ENCODE results near the gene CTPS2. TPM values are rescaled to one million over a fixed set of nuclear protein-coding genes. Genes with fewer than 3 reads are reported as not detected.
A peak's percentile ranks its signal among the peaks of the same experiment; 100 is the strongest.
"Not testable (repeated sequence)": the region's sequence is repeated elsewhere in the genome, so short reads cannot be mapped to it uniquely, and the experiment has no call there.

CTPS2 gene
- total RNA-seq, 2 donors from 2014 or later: 17.7 to 18.9 TPM

DNA sequence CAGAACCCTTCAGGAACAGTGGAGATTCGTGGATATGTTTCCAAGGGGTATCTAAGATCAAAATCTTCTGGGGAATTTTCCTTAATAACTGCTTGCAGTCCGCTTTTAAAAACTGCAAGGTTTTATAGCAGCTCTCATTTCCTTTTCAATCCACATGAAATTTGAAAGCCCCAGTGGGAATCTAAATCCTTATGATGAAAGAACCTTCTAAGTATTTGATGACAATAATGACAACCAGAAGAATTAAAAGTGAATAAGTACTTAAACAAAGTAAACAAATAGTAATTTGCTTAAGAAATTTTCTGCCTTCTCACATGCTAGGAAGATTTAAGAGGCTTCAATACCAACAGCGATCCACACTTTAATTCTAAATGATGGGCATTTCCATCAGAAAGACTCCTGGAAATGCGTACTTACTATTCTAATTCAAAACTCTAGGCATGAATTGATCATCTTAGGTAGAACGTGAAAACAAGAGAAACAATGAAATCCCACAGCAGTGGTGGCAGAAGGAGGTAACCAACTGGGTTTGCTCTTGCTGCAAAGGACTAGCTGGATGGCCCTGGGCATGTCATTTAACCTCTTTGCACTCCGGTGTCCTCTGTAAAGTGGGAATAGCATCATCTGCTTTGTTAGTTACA is 100.1 kb downstream of the CTPS2 start:
- Histone ChIP-seq H3K27me3 (no peaks in the 10 kb centered on the region), H3K9ac (ENCODE audit: low read depth in 2 of 2, low read length in 2 of 2) (no peak overlapping the region), H3K27ac (no peak overlapping the region), H3K36me3 (no peaks in the 10 kb centered on the region), H3K4me3 (no peak overlapping the region), H3K4me1 (no peaks in the 10 kb centered on the region), H3K9me3 (no peaks in the 10 kb centered on the region)
- DNase-seq: no peak
- intact Hi-C loops (cut with DNase I): no loop called here
- TF ChIP-seq, protein P1, sequence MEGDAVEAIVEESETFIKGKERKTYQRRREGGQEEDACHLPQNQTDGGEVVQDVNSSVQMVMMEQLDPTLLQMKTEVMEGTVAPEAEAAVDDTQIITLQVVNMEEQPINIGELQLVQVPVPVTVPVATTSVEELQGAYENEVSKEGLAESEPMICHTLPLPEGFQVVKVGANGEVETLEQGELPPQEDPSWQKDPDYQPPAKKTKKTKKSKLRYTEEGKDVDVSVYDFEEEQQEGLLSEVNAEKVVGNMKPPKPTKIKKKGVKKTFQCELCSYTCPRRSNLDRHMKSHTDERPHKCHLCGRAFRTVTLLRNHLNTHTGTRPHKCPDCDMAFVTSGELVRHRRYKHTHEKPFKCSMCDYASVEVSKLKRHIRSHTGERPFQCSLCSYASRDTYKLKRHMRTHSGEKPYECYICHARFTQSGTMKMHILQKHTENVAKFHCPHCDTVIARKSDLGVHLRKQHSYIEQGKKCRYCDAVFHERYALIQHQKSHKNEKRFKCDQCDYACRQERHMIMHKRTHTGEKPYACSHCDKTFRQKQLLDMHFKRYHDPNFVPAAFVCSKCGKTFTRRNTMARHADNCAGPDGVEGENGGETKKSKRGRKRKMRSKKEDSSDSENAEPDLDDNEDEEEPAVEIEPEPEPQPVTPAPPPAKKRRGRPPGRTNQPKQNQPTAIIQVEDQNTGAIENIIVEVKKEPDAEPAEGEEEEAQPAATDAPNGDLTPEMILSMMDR (IDR thresholded peaks at IDR 0.05): no peak

DNA sequence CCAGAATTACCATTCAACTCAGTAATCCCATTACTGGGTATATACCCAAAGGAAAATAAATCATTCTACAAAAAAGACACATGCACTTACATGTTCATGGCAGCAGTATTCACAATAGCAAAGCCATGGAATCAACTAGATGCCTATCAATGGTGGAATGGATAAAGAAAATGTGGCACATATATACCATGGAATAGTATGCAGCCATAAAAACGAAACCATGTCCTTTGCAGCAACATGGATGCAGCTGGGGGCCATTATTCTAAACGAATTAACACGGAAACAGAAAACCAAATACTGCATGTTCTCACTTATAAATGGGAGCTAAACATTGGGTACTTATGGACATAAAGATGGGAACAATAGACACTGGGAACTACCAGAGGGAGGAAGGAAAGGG is 101.8 kb downstream of the CTPS2 start:
- H3K27ac ChIP-seq; H3K4me3 ChIP-seq; DNase-seq; H3K36me3 ChIP-seq; H3K4me1 ChIP-seq; H3K27me3 ChIP-seq; intact Hi-C loops (cut with DNase I); H3K9ac ChIP-seq (ENCODE audit: low read depth in 2 of 2, low read length in 2 of 2); H3K9me3 ChIP-seq: not testable (repeated sequence)

DNA sequence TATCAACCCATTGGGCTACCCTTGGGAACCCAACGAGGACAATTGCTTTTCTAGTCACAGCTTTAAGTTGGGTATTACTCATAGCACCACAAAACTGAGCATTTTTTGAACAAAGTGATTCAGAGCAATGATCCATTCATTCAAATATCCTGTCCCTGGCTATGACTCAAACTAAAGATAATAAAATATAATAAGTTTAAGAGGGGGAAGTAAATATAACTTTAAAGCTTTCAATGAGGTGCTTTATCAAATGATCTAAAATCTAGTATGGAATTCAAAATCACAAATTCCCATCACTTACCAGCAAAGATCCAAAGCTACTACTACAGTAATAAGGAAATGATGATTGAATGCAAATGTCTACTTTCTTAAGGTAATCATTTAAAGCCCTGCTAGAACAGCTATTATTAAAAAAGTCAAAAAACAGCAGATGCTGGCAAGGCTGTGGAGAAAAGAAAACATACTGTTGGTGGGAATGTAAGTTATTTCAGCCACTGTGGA is 102.3 kb downstream of the CTPS2 start:
- Histone ChIP-seq H3K27ac (no peak overlapping the region), H3K27me3 (no peaks in the 10 kb centered on the region), H3K9me3 (no peaks in the 10 kb centered on the region), H3K36me3 (no peaks in the 10 kb centered on the region), H3K4me3 (no peak overlapping the region), H3K4me1 (no peaks in the 10 kb centered on the region), H3K9ac (ENCODE audit: low read depth in 2 of 2, low read length in 2 of 2) (no peak overlapping the region)
- TF ChIP-seq, protein P1 (IDR thresholded peaks at IDR 0.05): no peak
- no peak for DNase-seq
- intact Hi-C loops (cut with DNase I): no loop called here

DNA sequence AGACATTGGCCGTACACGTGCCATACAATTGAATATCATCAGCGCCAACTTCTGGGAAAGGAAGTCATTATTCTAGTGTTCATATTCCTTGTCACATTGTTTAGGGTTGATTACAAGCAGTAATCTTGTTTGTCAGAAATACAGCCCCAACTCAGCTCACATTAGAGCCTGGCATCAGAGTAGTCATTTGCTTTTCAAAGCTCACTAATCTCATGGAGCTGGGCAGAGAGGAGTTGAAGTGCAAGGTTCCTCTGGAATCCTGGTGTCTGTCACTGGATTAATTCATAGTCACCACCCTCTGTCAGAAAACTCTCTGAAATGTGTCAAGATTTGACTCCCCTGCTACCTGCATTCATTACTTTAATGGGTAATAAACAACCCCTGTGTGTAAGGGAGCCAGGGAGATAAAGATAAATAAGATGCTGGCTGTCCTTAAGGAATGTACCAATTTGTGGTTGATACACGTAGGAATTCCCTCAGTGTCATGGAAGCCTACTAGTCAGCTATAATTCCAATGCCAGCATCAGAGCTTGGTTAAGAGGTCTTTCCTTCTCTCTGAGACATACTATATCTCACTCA is 106.2 kb downstream of the CTPS2 start:
- no peaks in the 10 kb centered on the region for H3K27me3 ChIP-seq
- H3K9ac ChIP-seq (ENCODE audit: low read depth in 2 of 2, low read length in 2 of 2): no peak overlapping the region
- TF ChIP-seq, protein P1 (IDR thresholded peaks at IDR 0.05): no peak
- H3K4me1 ChIP-seq: no peaks in the 10 kb centered on the region
- no peak overlapping the region for H3K27ac ChIP-seq
- DNase-seq: no peak
- no peaks in the 10 kb centered on the region for H3K36me3 ChIP-seq
- H3K9me3 ChIP-seq: no peaks in the 10 kb centered on the region
- intact Hi-C loops (cut with DNase I): no loop called here
- no peak overlapping the region for H3K4me3 ChIP-seq

DNA sequence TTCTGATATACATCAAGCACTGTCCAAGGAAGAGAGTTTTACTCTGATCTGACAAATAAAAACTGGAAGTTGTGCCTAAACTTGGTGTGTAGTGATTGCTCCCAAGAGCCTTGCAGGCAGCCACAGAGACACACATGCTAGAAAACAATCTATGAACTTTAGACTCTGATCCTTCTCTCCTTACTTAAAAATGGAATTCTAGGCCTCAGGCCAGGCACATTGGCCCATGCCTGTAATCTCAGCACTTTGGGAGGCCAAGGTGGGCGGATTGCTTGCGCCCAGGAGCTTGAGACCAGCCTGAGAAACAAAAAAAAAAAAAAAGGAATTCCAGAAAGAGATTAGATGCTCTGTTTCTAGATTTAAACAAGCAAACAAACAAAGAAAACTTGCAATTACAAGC is 108.1 kb downstream of the CTPS2 start:
- peak; percentile 21 for DNase-seq
- Histone ChIP-seq H3K9me3 (no peaks in the 10 kb centered on the region), H3K36me3 (no peaks in the 10 kb centered on the region), H3K4me1 (no peaks in the 10 kb centered on the region), H3K27ac (peak overlapping the region; percentile 52), H3K27me3 (no peaks in the 10 kb centered on the region), H3K9ac (ENCODE audit: low read depth in 2 of 2, low read length in 2 of 2) (no peak overlapping the region), H3K4me3 (no peak overlapping the region)
- TF ChIP-seq, protein P1 (IDR thresholded peaks at IDR 0.05): no peak
- intact Hi-C loops (cut with DNase I): no loop called here

DNA sequence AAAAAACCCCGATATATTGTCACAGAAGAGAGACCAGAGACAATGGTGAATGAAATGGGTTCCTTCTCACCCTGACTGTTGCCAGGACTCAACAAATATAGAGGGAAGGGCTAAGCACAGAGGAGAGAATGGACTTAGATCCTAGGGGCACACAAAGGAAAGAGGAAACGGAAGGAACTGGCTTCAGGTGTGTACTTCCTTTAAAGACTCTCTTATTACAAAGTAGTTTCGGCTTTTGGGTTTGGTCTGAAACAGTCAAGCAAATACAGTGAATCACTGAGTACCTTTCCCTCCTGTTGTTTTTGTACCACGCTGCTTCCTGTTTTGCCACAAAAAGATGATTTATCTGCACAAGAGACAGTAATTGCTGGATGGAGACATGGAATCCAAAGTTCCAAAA is 108.6 kb downstream of the CTPS2 start:
- no peak overlapping the region for H3K9ac ChIP-seq (ENCODE audit: low read depth in 2 of 2, low read length in 2 of 2)
- no peaks in the 10 kb centered on the region for H3K9me3 ChIP-seq
- no peaks in the 10 kb centered on the region for H3K4me1 ChIP-seq
- intact Hi-C loops (cut with DNase I): no loop called here
- no peak overlapping the region for H3K4me3 ChIP-seq
- no peaks in the 10 kb centered on the region for H3K27me3 ChIP-seq
- peak overlapping the region; percentile 52 for H3K27ac ChIP-seq
- H3K36me3 ChIP-seq: no peaks in the 10 kb centered on the region
- TF ChIP-seq, protein P1 (IDR thresholded peaks at IDR 0.05): no peak
- DNase-seq: peak; percentile 25

DNA sequence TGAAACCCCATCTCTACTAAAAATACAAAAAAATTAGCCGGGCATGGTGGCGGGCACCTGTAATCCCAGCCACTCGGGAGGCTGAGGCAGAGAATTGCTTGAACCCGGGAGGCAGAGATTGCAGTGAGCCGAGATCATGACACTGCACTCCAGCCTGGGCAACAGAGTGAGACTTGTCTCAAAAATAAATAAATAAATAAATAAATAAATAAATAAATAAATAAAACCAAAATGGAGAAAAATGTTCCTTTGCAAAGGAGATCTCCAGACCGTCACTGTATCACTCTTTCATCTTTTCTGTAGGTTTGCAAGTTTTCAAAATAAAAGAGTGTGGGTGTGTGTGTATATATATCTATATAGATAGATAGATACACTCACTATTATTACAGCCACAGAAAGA is 109.2 kb downstream of the CTPS2 start:
- peak overlapping the region; percentile 52 for H3K27ac ChIP-seq
- H3K4me1 ChIP-seq; H3K4me3 ChIP-seq; H3K36me3 ChIP-seq; intact Hi-C loops (cut with DNase I); H3K9ac ChIP-seq (ENCODE audit: low read depth in 2 of 2, low read length in 2 of 2); DNase-seq; H3K27me3 ChIP-seq; H3K9me3 ChIP-seq: not testable (repeated sequence)

All from colonic mucosa (tissue), 4 donors.